Small intestine (tissue), 7 donors: ENCODE results near the gene ABHD1. TPM values are rescaled to one million over a fixed set of nuclear protein-coding genes. Genes with fewer than 3 reads are reported as not detected.
A peak's percentile ranks its signal among the peaks of the same experiment; 100 is the strongest.

Experiments
- DNase-seq, 2 donors: peaks; one replicate each; pipeline versions ENCODE4 v3.0.0 to v3.0.0-alpha.2; 2013
- FAIRE-seq: peaks from 2 replicates; lab custom pipeline; 2012; peaks lifted over from hg19 to GRCh38; lab: Jason Lieb, UNC
- H3K27ac ChIP-seq, 3 donors: one replicate each; pipeline ENCODE4 v1.5.1; 2013; ENCODE audit warnings: low read length in 2 of 3, mild to moderate bottlenecking in 2 of 3, control low read depth in 1 of 3, inconsistent platforms in 1 of 3, low read depth in 1 of 3, moderate library complexity in 1 of 3
- H3K27me3 ChIP-seq, 3 donors: one replicate each; pipeline ENCODE4 v1.6.1; 2013; ENCODE audit warnings: low read length in 3 of 3, inconsistent platforms in 1 of 3; ENCODE audit not compliant: control insufficient read depth in 3 of 3, insufficient read depth in 3 of 3
- H3K36me3 ChIP-seq, 3 donors: one replicate each; pipeline ENCODE4 v1.6.1; 2013; ENCODE audit warnings: low read length in 3 of 3, inconsistent platforms in 1 of 3, low read depth in 1 of 3, mild to moderate bottlenecking in 1 of 3, moderate library complexity in 1 of 3; ENCODE audit not compliant: control insufficient read depth in 3 of 3, insufficient read depth in 2 of 3
- H3K4me1 ChIP-seq, 3 donors: one replicate each; pipeline ENCODE4 v1.6.1; 2013; ENCODE audit warnings: low read length in 2 of 3, inconsistent platforms in 1 of 3, low read depth in 1 of 3, mild to moderate bottlenecking in 1 of 3, moderate library complexity in 1 of 3; ENCODE audit not compliant: control insufficient read depth in 3 of 3, insufficient read depth in 2 of 3
- H3K4me3 ChIP-seq, 3 donors: one replicate each; pipeline ENCODE4 v1.5.1; 2013; ENCODE audit warnings: low read length in 3 of 3, control low read depth in 1 of 3, inconsistent platforms in 1 of 3, low read depth in 1 of 3, mild to moderate bottlenecking in 1 of 3, moderate library complexity in 1 of 3
- H3K9me3 ChIP-seq, 2 donors: one replicate each; pipeline ENCODE4 v1.6.1; 2013; ENCODE audit warnings: low read depth in 1 of 2, low read length in 1 of 2; ENCODE audit not compliant: control insufficient read depth in 2 of 2, insufficient read depth in 1 of 2
- WGBS, 3 donors: extraction: QIAGEN DNeasy Blood & Tissue Kit; methylation state at CpG; one replicate each; pipeline ENCODE4 v1.1.7; 2013; 5-methylcytosine and 5-hydroxymethylcytosine counted together
- polyA plus RNA-seq, 4 donors: library from polyadenylated mRNA; stranded (reverse) in 3 of 4; unstranded in 1 of 4; fragments of 200-250 nt in 3 of 4; fragments of 120-200 nt in 1 of 4; gene quantifications; one replicate each; pipeline versions ENCODE4 v1.2.1 to v1.2.3, GENCODE V29; 2013
- donor health status: healthy with polysubstance abuse.
- donor health status: control.
- donor health status: control.
- donor health status: Bipolar disorder and iron deficiency.
- donor health status: healthy.

The ABHD1 gene
- polyA plus RNA-seq, 4 donors: 0.25 to 1.1 TPM; not detected in 2

DNA sequence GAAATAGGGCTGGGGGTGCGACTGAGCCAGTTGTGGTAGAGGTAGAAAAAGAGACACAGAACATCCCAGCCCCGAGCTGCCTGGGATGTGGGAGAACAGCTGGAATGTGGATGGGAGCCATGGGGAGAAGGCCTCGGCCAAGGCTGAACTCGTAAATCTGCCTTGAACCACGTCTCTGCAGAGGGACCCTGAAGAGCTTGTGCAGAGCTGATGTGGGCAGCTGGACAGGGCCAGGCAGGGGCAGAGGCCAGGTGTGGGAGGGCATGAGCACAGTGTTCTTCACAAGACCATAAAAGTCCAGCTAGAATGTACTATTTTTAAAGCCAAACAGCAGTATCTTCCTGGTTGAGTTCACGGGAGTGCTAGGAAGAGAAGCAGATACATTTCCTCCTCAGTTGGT, 30.9 kb downstream of the ABHD1 start:
- 69 to 79% (median 79%) methylated on average over 6 of the region's 6 CpGs for WGBS, 3 donors
- FAIRE-seq: no peak

DNA sequence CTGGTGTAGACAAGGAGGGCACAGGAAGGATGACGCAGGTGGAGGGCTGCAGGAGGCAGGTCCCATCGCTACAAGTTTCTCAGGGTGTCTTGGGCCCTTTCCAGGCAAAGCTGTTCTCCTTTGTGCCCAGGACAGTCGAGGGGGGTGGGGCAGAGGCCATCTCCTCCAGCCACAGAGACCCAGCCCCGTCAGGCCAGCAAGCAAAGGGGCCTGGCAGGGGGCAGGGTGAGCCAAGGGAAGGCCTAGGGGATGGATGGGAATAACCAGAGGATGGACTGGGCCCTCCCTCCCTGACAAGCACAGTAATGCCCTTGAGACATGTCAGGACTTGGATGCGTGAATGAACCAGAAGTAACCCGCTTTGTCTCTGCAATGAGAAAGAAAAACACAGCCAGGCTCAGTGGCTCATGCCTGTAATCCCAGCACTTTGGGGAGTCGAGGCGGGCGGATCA, 31.5 kb downstream of the ABHD1 start:
- no peak for FAIRE-seq
- no peak overlapping the region for H3K27ac ChIP-seq
- H3K4me3 ChIP-seq: no peak overlapping the region
- H3K4me1 ChIP-seq: peaks cover 0 to 2% (median under 1%) of the 10 kb centered on the region in 3 donors
- DNase-seq: no peak
- WGBS, 3 donors: 78 to 84% (median 83%) methylated on average over 9 of the region's 9 CpGs
- H3K36me3 ChIP-seq: peaks cover 0 to 2% (median 0%) of the 10 kb centered on the region in 3 donors
- H3K27me3 ChIP-seq: no peaks in the 10 kb centered on the region
- H3K9me3 ChIP-seq: no peaks in the 10 kb centered on the region

More for the DNA sequence above, 30.9 kb downstream of the ABHD1 start:
- H3K4me1 ChIP-seq: peaks cover 0 to 9% (median 4%) of the 10 kb centered on the region in 3 donors
- H3K27me3 ChIP-seq: no peaks in the 10 kb centered on the region
- DNase-seq: no peak
- peaks cover 0 to 2% (median 0%) of the 10 kb centered on the region in 3 donors for H3K36me3 ChIP-seq
- no peak overlapping the region for H3K27ac ChIP-seq
- no peaks in the 10 kb centered on the region for H3K9me3 ChIP-seq
- H3K4me3 ChIP-seq: no peak overlapping the region

DNA sequence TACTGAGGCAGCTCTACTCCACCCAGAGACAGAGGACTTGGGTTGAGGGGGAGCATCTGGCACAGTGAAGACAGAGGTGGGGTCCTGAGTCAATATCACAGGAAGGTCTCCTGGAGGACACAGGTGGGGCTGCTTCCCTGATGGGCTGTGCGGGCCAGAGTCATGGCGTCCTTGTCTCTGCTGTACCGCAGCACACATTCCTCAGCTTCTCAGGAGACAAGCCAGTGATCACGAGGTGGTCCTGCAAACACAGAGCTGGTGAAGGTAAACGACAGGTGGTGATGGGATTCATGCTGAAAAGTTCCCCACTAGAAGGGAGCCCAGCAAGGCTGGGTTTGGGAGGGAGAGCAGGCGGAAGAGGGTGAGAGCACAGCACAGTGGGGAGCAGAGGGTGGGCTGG, 34.9 kb downstream of the ABHD1 start:
- FAIRE-seq (no peak), DNase-seq (no peak)
- no peak overlapping the region for H3K27ac ChIP-seq
- H3K27me3 ChIP-seq: no peaks in the 10 kb centered on the region
- peaks cover 0 to 2% (median 0%) of the 10 kb centered on the region in 3 donors for H3K36me3 ChIP-seq
- H3K4me3 ChIP-seq: no peak overlapping the region
- H3K4me1 ChIP-seq: peaks cover 0 to 2% (median 0%) of the 10 kb centered on the region in 3 donors
- no peaks in the 10 kb centered on the region for H3K9me3 ChIP-seq
- WGBS, 3 donors: 78 to 86% (median 79%) methylated on average over 6 of the region's 6 CpGs

DNA sequence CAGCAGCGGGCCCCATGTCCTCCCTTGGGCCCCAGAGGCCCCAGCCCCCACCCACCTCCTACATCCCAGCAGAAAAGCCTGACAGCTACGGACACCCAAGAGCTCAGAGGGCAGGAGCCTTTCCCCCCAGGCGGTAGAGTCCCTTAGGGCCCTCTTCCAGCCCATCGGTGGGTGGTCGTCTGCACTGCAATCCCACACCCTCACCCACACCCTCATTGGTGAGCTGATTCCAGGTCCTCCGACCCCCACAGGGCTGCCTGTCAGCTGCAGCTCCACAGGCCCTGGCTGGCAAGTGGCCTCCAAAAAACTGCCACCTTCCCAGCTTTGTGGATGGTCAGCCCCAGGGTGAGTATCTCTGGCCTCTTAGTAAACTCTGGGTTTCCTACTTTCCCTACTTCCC, 35.7 kb downstream of the ABHD1 start:
- Histone ChIP-seq H3K4me1 (peaks cover 0 to 2% (median 0%) of the 10 kb centered on the region in 3 donors), H3K27ac (no peak overlapping the region), H3K4me3 (no peak overlapping the region), H3K9me3 (no peaks in the 10 kb centered on the region), H3K27me3 (no peaks in the 10 kb centered on the region), H3K36me3 (peaks cover 0 to 2% (median 0%) of the 10 kb centered on the region in 3 donors)
- FAIRE-seq (no peak), DNase-seq (no peak)
- 82 to 90% (median 85%) methylated on average over 6 of the region's 6 CpGs for WGBS, 3 donors

GRCh38 chr2:27160191-27160590, 36.6 kb downstream of the ABHD1 start:
- 81 to 87% (median 85%) methylated on average over 9 of the region's 9 CpGs for WGBS, 3 donors
- Histone ChIP-seq H3K36me3 (no peaks in the 10 kb centered on the region), H3K9me3 (no peaks in the 10 kb centered on the region), H3K27ac (no peak overlapping the region), H3K27me3 (no peaks in the 10 kb centered on the region), H3K4me1 (peaks cover 0 to 2% (median 0%) of the 10 kb centered on the region in 3 donors), H3K4me3 (no peak overlapping the region)
- DNase-seq (no peak), FAIRE-seq (no peak)

- H3K4me1 ChIP-seq: peaks cover 0 to 2% (median 0%) of the 10 kb centered on the region in 3 donors
- no peak for FAIRE-seq
These were observed 38.8 kb downstream of the ABHD1 start for GRCh38 chr2:27162151-27163121.

DNA sequence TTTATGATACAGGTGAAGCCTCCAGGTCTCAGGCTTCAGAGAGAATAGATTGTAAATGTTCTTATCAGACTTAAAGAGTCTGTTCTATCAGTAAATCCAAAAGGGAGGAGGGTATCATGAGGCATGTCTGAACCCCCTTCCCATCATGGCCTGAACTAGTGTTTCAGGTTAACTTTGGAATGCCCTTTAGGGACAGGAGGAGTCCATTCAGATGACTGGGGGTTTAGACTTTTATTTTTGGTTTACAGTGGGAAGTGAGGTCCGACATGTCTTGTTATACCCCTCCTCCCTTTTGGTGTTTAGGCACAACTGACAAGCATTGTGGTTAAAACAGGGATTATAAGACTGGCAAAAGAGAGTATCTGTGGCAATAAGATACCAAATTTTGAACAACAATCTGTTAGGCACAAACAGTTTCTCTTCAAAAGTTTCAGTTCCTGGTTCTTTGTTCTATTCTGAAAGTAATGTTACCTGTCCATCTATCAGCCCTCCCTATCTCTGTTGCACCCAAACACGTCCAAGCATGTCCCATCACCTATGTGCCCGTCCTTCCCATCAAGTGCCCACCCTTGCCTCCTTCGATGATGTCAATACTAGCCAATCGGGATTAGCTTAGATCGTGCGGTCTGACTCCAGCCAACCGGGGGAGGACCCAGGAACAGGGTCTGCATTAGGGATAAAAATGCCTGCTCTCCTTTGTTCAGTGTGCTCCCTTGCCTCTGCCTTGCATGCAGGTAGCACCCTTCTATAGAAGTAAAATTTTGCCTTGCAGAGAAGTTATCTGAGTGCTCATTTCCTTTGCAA, 41.5 kb downstream of the ABHD1 start:
- peaks cover 0 to 2% (median 0%) of the 10 kb centered on the region in 3 donors for H3K4me1 ChIP-seq
- H3K9me3 ChIP-seq: no peaks in the 10 kb centered on the region
- H3K27ac ChIP-seq: peak overlapping the region in 1 of 3 donors; percentile 46
- H3K27me3 ChIP-seq: no peaks in the 10 kb centered on the region
- no peak for FAIRE-seq
- H3K36me3 ChIP-seq: no peaks in the 10 kb centered on the region
- 87 to 93% (median 90%) methylated on average over 8 of the region's 8 CpGs for WGBS, 3 donors
- DNase-seq: no peak
- no peak overlapping the region for H3K4me3 ChIP-seq

More at GRCh38 chr2:27162151-27163121, 38.8 kb downstream of the ABHD1 start:
- H3K4me3 ChIP-seq: peak overlapping the region in 1 of 3 donors; percentile 32
- no peaks in the 10 kb centered on the region for H3K36me3 ChIP-seq
- H3K9me3 ChIP-seq: no peaks in the 10 kb centered on the region
- 38 to 70% (median 48%) methylated on average over 15 of the region's 15 CpGs for WGBS, 3 donors
- H3K27ac ChIP-seq: peak overlapping the region in 2 of 3 donors; percentile 27 to 30
- peak in 1 of 2 donors; percentile 69 for DNase-seq
- H3K27me3 ChIP-seq: no peaks in the 10 kb centered on the region
